AG09309 (cell line): ENCODE data around the gene ATAD2B.

ENCODE experiments used
- DNase-seq: peaks from one replicate; pipeline ENCODE4 v3.0.0-alpha.2; 2010; ENCODE audit warnings: low read depth
- H3K4me3 ChIP-seq: 2 replicates; pipeline ENCODE4 v1.5.1; 2011; ENCODE audit warnings: mild to moderate bottlenecking, low read depth, low read length, moderate library complexity; ENCODE audit not compliant: control insufficient read depth
- CTCF ChIP-seq: IDR thresholded peaks from 2 replicates; pipeline ENCODE4 v1.5.1; 2011; ENCODE audit warnings: mild to moderate bottlenecking, low read depth, low read length, inconsistent platforms; ENCODE audit not compliant: insufficient read depth, control insufficient read depth; ENCODE audit errors: missing control alignments

ATAD2B gene

GRCh38 chr2:23772684-23773083 is 154.2 kb downstream of the ATAD2B start:
- DNase-seq = no peak
- no peak overlapping the region for H3K4me3 ChIP-seq
- TF ChIP-seq CTCF = no peak

GRCh38 chr2:23772056-23772455 is 154.9 kb downstream of the ATAD2B start:
- DNase-seq = no peak
- H3K4me3 ChIP-seq = no peak overlapping the region
- TF ChIP-seq CTCF = no peak

GRCh38 chr2:23769364-23769763 is 157.6 kb downstream of the ATAD2B start:
- TF ChIP-seq CTCF = no peak
- no peak overlapping the region for H3K4me3 ChIP-seq
- DNase-seq = no peak

GRCh38 chr2:23767876-23768621 is 158.9 kb downstream of the ATAD2B start:
- no peak for TF ChIP-seq CTCF
- DNase-seq = no peak
- H3K4me3 ChIP-seq = no peak overlapping the region

- H3K4me3 ChIP-seq = no peak overlapping the region
- TF ChIP-seq CTCF = no peak
- DNase-seq = no peak
These were observed 164.8 kb downstream of the ATAD2B start for GRCh38 chr2:23762141-23762540.

GRCh38 chr2:23761638-23762037 is 165.3 kb downstream of the ATAD2B start:
- TF ChIP-seq CTCF = no peak
- H3K4me3 ChIP-seq = no peak overlapping the region
- DNase-seq = no peak
